GM19025 (cell line): Measurements from ENCODE around the gene NR6A1.

Experiments
- ATAC-seq: cut with Tn5 transposase; IDR thresholded peaks from one replicate; pipeline ENCODE4 v1.9.1; 2021; ENCODE audit warnings: mild to moderate bottlenecking, low read depth, moderate library complexity; ENCODE audit not compliant: unreplicated experiment

NR6A1 gene

DNA sequence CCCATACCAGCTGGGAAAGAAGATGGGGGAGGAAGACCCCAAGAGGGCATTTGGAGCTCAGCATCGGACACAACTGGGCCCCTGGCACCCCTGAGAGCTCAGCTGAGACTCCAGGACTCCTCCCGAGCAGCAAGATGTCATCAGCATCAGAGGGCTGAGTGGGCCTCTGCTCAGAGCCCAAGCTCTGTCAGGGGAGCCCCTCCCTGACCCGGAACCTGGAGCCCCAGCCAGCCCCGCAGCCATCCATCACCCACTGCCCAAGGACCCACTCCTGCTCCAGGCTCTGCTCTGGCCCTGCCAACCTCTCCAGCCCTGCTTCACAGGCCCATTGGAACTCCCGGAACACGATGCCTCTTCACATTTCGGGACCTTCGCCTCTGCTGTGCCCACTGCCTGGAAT is 273.7 kb downstream of the NR6A1 start:
- ATAC-seq, result no peak

GRCh38 chr9:124496463-124496862 is 274.6 kb downstream of the NR6A1 start:
- ATAC-seq, result no peak

- ATAC-seq, result no peak
Measured at GRCh38 chr9:124496075-124496449, 275.0 kb downstream of the NR6A1 start.

DNA sequence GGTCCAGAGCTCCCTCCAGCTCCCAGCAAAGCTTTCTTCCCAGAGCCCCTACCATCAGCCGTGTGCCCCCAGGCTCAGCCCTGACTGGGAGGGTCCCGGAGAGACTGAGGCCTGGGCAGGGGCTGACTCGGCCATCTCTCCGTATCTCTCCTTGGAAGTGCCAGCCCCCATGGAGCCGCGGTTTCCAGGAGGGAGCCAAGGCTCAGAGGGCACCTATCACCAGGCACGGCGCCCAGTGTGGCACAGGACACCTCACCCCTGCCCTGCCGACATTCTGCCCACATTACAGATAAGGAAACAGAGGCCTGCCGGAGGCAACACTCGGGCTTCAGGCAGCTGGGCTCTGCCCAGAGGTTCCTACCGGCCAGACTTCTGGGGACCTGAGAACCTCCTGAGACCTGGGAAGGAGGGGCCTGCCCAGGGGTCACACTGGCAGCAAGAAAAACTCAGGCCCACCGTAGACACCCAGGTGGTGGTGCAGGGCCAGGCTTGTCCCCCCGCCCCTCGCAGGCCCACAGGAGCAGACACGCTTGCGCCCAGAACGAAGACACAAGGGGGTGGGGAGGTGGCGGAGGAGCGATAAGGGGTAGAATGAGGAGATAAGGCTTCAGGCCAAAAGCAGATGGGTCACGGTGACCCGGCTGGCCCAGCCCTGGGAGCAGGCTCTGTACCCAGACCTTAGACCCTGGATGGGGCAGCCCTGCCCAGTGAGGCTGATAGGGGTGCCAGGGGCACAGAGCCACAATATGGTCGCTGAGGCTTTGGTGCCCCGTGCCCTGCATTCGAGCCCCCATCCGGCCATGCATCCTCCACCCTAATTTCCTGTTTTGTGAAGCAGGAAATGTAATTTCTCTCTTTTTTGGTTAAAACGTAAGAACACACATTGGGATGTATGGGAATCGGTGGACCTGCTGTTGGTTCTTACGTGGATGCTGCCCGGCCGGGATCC is 275.7 kb downstream of the NR6A1 start:
- ATAC-seq, result no peak

DNA sequence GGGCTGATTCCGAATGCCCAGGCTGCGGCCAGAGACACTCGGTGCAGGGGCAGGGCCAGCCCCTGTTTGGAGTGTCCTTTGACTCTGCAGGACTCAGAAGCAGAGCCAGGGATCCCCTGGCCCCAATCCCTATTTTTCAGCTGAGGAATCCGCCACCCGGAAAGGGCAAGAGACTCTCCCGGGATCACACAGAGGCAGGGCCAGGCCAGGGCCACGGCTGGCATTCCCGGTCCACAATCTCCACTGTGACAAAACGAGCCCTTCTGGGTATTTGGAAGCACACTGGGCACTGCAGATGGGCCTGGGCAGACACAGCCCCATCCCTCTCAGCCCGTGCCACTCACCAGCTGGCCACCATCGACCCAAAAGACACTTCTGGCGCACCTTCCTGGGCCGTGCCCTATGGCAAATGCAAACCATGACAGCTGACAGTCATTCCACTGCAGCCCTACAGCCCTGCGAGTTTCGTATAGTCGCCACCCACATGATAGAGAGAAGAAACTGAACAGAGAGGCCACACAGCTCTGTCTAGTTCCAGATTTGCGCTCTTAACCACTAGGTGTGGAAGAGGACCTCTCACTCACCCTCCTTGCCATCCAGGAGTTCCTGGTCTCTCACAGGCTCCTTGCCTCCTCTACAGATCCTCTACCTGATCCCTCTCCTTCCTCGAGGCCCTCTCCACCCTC is 277.2 kb downstream of the NR6A1 start:
- no peak for ATAC-seq

DNA sequence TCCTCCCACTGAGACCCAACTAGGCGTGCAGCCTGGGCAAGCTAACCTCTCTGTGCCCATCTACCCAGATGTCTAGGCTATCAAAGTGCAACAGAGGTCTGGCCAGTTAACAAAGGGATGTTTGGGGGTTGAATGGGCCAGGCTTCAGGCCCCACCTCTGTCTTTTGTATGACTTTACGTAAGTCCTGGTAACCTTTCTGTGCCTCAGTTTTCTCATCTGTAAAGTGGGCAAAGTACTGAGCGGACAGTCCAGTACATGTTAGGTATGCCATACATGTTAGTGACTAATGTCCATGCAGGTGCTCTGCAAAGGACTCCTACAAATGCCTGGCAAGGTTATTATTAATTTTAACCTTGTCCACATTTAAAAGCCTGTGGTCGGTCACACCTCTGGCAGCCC is 277.9 kb downstream of the NR6A1 start:
- ATAC-seq, result no peak

DNA sequence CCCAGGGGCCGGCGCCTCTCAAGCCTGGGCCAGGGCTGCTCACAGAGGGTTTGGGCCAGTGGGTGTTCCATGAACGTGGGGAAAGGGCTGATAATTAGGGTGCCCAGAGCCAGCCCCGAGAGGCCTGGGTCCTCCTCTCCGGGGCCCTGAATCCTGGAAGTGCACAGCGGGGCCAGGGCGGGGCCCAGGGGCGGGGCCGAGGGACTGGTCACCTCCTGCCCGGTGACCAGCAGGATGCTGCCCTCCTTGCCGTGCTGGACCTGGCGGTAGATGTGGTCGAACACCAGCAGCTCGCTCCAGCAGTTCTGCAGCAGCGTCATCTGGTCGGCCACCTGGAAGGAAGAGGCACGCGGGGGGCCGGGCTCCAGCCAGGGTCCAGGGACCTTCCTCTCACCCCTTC is 278.3 kb downstream of the NR6A1 start:
- no peak for ATAC-seq

- ATAC-seq, result no peak
Measured at GRCh38 chr9:124491049-124491975, 279.8 kb downstream of the NR6A1 start.

DNA sequence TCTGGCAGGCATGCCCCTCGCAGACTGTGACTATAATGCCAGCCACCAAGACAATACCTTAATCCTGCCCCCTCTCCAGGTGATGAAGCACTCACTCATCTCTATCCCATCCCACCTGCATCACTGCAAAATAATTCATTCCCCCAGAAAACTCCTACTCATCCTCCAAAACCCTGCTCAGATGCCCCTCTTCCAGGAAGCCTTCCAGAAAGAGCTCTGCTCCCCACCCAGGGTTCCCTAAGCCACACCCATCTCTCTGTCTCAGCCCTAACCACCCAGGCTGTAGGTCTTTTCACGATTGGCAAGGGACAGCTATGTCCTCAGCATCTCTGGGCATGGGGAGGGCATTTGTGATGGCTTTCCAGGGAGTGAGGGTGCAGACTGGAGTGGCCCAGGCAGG is 281.1 kb downstream of the NR6A1 start:
- no peak for ATAC-seq

DNA sequence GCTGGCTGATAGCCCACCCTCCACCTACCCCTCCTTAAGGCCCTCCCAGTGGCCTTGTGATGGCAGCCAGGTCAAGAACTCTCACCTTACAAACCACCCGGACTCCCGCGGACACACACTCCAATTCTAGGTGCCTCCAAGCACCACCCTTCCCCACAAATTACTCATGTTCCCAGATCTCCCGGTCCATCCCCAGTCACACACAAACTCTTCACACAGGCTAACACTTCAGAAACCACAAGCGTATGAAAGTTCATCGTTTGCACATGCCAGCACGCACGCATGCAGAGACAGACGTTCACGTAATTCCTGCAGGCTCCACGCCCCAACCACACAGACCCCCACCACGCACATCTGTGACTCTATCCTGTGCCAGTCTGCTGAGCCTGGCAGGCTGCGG is 281.9 kb downstream of the NR6A1 start:
- ATAC-seq, result no peak

DNA sequence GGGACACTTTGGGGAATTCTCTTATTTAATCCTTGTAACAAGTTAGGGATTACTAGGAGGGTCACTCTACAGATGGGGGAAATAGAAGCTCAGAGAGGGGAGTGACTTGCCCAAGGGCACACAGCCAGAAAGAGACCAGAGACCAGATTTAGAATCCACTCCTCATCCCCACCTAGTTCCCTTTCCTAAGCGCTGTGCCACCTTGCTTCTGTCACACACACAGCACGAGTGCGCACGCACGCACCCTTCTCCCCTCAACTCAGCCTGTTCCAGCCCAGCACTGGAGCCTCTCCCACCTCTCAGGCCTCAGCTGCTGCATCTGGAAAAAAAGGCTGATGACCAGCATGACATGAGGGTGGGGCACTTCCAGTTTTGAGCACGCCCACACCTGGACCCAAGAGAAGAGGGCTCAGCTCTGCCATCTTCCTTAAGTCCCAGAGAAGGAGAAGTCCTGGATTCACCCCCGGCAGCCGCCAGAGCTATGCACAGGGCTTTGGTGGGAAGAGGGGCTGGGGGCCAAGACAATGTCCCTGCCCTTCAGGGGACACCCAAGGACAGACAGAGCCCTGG is 282.4 kb downstream of the NR6A1 start:
- ATAC-seq, result no peak

DNA sequence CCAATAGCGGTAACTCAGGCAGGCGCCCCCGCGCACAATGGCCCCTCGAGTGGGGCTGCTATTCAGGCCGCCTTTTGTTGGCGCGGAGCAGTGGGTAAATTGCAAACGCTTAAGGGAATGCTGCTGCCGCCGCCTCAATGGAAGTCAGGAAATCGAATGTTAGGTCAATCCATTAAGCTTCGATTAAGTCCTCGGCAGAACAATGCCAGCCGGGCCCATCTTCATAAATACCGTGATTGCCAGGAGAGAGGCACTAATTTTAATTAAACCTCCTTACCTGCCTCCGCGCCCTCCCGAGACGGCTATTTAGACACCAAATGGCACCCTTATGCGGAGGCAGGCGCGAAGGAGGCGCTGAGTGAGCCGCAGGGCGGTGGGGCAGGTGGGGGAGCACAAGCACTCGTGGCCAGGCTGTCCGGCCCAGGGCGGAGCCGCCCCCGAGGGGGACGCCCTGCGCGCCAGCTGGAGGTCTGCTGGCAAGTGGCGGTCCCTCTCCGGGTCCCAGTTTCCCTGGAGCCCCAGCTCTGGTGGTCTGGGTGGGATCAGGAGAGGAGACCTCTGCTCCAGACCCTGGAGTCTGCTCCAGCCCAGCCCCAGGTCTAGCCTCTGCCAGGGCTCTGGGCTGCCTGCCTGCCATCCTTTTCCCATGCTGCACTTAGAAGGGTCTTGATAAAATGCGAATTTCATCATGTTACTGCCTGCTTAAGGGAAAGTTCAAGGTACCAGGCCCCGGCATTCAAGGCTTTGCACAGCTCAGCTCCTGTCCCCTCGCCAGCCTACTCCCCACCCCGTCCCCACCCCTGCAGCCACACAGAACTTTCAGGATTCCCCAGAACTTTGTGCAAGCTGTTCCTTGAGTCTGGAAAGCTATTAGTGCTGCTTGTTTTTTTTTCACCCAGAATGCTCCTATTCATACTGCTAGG is 283.6 kb downstream of the NR6A1 start:
- ATAC-seq, result no peak

GRCh38 chr9:124486778-124487259 is 284.3 kb downstream of the NR6A1 start:
- no peak for ATAC-seq

DNA sequence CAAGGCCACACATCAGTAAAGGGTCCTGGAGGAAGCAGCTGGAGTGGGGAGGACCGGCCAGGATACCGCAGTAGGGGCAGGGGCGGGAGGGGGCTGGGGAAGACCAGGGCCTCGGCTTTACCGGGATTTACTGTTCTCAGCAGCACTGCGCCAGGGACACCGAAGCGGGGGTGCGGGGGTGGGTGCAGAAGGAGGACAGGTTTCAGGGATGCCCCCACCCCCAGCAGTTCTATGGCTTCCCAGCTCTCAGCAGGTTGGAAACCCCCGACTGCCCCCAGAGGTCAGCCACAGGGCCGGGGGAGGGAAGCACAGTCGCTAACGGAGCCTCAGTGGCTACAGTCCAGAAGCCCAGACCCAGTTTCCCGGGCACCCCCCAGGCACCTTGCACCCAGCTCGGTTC is 285.2 kb downstream of the NR6A1 start:
- no peak for ATAC-seq

DNA sequence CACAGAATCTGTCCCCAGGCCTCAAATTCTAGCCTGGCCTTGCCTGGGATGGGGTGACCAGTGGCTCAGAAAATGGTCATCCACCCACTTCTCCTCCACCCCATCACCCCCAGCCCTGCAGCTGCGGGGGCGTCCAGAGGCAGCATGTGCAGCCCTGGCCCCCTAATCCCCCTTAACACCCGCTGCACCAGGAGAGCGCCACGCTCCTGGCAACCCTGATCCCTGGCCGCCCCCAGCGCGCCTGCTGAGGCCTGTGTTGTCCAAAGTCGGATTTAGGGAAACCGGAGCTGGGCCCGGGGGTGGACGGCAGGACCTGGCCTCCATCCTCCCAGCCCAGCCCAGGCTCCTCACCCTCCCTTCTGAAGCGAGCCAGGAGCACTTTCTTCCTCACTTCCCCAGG is 285.9 kb downstream of the NR6A1 start:
- no peak for ATAC-seq

GRCh38 chr9:124483481-124483880 is 287.6 kb downstream of the NR6A1 start:
- no peak for ATAC-seq

GRCh38 chr9:124482431-124483031 is 288.6 kb downstream of the NR6A1 start:
- no peak for ATAC-seq

DNA sequence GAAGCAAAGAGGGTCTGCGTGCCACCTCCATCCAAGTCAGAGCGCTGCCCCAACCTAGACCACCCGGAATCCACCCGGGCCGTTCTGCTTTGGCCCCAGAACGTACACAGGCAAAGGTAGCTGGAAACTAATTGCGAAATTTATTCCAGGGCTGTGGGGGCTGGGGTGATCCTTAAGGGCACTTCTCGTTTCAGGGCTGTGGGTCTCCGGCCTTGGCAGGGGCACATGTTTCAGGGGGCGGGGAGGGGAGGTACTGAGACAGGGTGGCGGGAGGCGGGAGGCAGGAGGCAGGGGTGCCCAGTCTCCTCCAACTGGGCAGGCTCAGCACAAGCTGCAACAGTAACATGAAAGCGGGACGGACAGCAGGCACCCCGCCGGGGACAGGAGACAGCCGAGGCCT is 290.0 kb downstream of the NR6A1 start:
- no peak for ATAC-seq

DNA sequence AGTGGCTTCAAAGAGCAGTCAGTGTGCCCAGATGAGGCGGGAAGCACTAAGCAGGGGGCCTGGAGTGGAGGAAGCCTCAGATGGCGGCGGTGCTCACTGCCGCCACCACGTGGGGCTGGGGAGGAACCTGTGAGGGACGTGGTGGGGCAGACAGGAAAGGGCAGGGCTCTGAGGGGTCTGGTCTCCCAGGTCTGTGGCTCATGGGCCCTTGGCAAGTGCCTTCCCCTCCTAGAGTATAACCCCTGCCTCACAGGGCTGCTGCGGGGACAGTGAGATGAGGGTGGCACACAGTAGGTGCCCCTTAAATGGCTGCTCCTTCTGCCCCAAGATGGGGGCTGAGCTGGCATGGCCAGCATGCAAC is 290.5 kb downstream of the NR6A1 start:
- ATAC-seq, result no peak
